ENCODE results near the gene TMEM106C. TPM values are rescaled to one million over a fixed set of nuclear protein-coding genes. Genes with fewer than 3 reads are reported as not detected.

Gene TMEM106C
- total and polyA plus RNA-seq, 2 of the 4 experiments (the other 2 are of a cell fraction) = 72.1 to 74.6 TPM

DNA sequence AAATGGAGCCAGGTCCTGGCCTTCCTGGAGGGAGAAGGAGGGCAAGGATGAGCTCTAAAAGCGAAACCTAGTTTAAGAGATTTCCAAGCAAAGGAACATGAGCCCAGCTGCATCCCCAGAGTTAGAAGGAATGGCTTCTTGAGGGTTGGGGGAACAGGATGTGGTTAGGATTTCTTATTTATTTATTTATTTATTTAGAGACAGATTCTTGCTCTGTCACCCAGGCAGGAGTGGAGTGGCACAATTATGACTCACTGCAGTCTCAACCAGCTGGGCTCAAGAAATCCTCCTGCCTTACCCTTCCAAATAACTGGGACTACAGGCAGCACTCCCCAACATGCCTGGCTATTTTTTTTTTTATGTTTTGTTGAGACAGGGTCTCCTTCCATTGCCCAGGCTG is 25.3 kb upstream of the TMEM106C start:
- WGBS, 2 experiments (ENCODE audit: extremely low coverage in 2 of 2, insufficient read length in 1 of 2) = 100% methylated on average over 1 of the region's 1 CpG; no CpG with 5 or more reads in 1 of the 2 experiments
- H3K9me1 ChIP-seq (ENCODE audit: insufficient read depth, low read length) = peaks cover 17% of the 10 kb centered on the region
- H3K56ac ChIP-seq (ENCODE audit: extremely low read depth, insufficient read depth, low read length) = no peak overlapping the region
- H3K27ac ChIP-seq (ENCODE audit: insufficient read depth, low read length) = no peak overlapping the region
- H3K4me1 ChIP-seq (ENCODE audit: control insufficient read depth, insufficient read depth, low read length) = peaks cover 8% of the 10 kb centered on the region
- CTCF ChIA-PET = interaction anchor here (0.6 to 1.2 kb wide), 3 partner anchors 8 to 33 kb away, joined by 3 to 5 read pairs (median 3); partner anchors contain the start of gene VDR
- H3K23ac ChIP-seq (ENCODE audit: low read depth, low read length) = no peak overlapping the region
- BruUV-seq (replicated peaks) = no TSS peak
- H2BK20ac ChIP-seq (ENCODE audit: low read depth, low read length) = 0 out of 2 replicates have a peak overlapping the region, but pooled peaks have one; percentile 27
- ATAC-seq (ENCODE audit: low read depth) = peak; percentile 19; the same call in 1 of the 2 replicates
- POLR2A ChIA-PET (ENCODE audit: unreplicated experiment) = interaction anchor here (0.6 kb wide), 1 partner anchor 1457 kb away, joined by 3 read pairs; no protein-coding TSS in a partner anchor
- no peak overlapping the region for H2AK9ac ChIP-seq (replicated peaks; ENCODE audit: low read depth, low read length, poor library complexity)
- no peak overlapping the region for H2AK5ac ChIP-seq (ENCODE audit: low read depth, low read length)
- DNase-seq = peak; percentile 56
- in situ Hi-C loops (cut with MboI; ENCODE audit: low sequenced_read_pairs) (no loop called here), intact Hi-C loops (cut with micrococcal nuclease) (no loop called here), dilution Hi-C loops (cut with HindIII; ENCODE audit: low sequenced_read_pairs, unreplicated experiment) (no loop called here)
- H3K27me3 ChIP-seq (ENCODE audit: control insufficient read depth, insufficient read depth, low read length) = peaks cover 10% of the 10 kb centered on the region
- H3K9ac ChIP-seq (ENCODE audit: low read depth, low read length) = no peak overlapping the region
- H2AFZ ChIP-seq (replicated peaks; ENCODE audit: low read length, poor library complexity) = no peak overlapping the region
- H4K20me1 ChIP-seq (ENCODE audit: insufficient read depth, low read length) = no peaks in the 10 kb centered on the region
- H3K9me3 ChIP-seq (ENCODE audit: control insufficient read depth, insufficient read depth, low read length) = no peaks in the 10 kb centered on the region
- H3K4me2 ChIP-seq (ENCODE audit: low read depth, low read length) = 0 out of 2 replicates have a peak overlapping the region, but pooled peaks have one; percentile 47
- H2BK15ac ChIP-seq (ENCODE audit: low read depth, low read length) = peak overlapping the region; percentile 31; the same call in 1 of the 3 replicates
- no peak overlapping the region for H3K4me3 ChIP-seq (ENCODE audit: insufficient read depth, low read depth, low read length)
- H2BK120ac ChIP-seq (ENCODE audit: low read depth, low read length) = peak overlapping the region; percentile 62
- no peak for TF ChIP-seq MXI1 (IDR thresholded peaks at IDR 0.05; ENCODE audit: borderline replicate concordance, low read depth, low read length)
- no peak for TF ChIP-seq CEBPB (IDR thresholded peaks at IDR 0.05; ENCODE audit: low read depth, low read length)
- no peak for TF ChIP-seq POLR2A (IDR thresholded peaks at IDR 0.05; ENCODE audit: low read depth, low read length)
- no peak for TF ChIP-seq FOS (IDR thresholded peaks at IDR 0.05; ENCODE audit: low read depth, low read length)
- TF ChIP-seq, protein P1, sequence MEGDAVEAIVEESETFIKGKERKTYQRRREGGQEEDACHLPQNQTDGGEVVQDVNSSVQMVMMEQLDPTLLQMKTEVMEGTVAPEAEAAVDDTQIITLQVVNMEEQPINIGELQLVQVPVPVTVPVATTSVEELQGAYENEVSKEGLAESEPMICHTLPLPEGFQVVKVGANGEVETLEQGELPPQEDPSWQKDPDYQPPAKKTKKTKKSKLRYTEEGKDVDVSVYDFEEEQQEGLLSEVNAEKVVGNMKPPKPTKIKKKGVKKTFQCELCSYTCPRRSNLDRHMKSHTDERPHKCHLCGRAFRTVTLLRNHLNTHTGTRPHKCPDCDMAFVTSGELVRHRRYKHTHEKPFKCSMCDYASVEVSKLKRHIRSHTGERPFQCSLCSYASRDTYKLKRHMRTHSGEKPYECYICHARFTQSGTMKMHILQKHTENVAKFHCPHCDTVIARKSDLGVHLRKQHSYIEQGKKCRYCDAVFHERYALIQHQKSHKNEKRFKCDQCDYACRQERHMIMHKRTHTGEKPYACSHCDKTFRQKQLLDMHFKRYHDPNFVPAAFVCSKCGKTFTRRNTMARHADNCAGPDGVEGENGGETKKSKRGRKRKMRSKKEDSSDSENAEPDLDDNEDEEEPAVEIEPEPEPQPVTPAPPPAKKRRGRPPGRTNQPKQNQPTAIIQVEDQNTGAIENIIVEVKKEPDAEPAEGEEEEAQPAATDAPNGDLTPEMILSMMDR (conservative IDR thresholded peaks at IDR 0.05; ENCODE audit: low read depth, low read length) = no peak
- TF ChIP-seq, protein P2, sequence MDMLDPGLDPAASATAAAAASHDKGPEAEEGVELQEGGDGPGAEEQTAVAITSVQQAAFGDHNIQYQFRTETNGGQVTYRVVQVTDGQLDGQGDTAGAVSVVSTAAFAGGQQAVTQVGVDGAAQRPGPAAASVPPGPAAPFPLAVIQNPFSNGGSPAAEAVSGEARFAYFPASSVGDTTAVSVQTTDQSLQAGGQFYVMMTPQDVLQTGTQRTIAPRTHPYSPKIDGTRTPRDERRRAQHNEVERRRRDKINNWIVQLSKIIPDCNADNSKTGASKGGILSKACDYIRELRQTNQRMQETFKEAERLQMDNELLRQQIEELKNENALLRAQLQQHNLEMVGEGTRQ (IDR thresholded peaks at IDR 0.05; ENCODE audit: low read depth, low read length) = no peak
- TF ChIP-seq BHLHE40 (IDR thresholded peaks at IDR 0.05; ENCODE audit: low read depth, low read length) = no peak
- TF ChIP-seq, protein P3, sequence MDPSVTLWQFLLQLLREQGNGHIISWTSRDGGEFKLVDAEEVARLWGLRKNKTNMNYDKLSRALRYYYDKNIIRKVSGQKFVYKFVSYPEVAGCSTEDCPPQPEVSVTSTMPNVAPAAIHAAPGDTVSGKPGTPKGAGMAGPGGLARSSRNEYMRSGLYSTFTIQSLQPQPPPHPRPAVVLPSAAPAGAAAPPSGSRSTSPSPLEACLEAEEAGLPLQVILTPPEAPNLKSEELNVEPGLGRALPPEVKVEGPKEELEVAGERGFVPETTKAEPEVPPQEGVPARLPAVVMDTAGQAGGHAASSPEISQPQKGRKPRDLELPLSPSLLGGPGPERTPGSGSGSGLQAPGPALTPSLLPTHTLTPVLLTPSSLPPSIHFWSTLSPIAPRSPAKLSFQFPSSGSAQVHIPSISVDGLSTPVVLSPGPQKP (IDR thresholded peaks at IDR 0.05; ENCODE audit: borderline replicate concordance, low read depth, low read length) = no peak
- TF ChIP-seq SMC3 (IDR thresholded peaks at IDR 0.05; ENCODE audit: low read depth, low read length) = no peak
- no peak for TF ChIP-seq RFX5 (IDR thresholded peaks at IDR 0.05; ENCODE audit: low read depth, low read length)
- no peak for TF ChIP-seq CHD1 (IDR thresholded peaks at IDR 0.05; ENCODE audit: low read depth, low read length)
- no peak for TF ChIP-seq RCOR1 (IDR thresholded peaks at IDR 0.05; ENCODE audit: insufficient replicate concordance, low read length)
- TF ChIP-seq MAFK (IDR thresholded peaks at IDR 0.05; ENCODE audit: low read depth, low read length) = no peak
- TF ChIP-seq RAD21 (IDR thresholded peaks at IDR 0.05; ENCODE audit: low read length) = no peak
- no peak for TF ChIP-seq NFE2L2 (IDR thresholded peaks at IDR 0.05; ENCODE audit: low read depth, low read length)
- no peak for TF ChIP-seq MAZ (IDR thresholded peaks at IDR 0.05; ENCODE audit: borderline replicate concordance, low read depth, low read length)
- H4K8ac ChIP-seq (ENCODE audit: low read depth in 2 of 2, low read length in 2 of 2) = peak overlapping the region in 1 of 2 experiments; percentile 44; a peak in 1 of 4 replicates
- H3K79me1 ChIP-seq (ENCODE audit: low read depth in 1 of 2, low read length in 2 of 2) = no peaks in the 10 kb centered on the region
- H3K18ac ChIP-seq (ENCODE audit: low read depth, low read length) = no peak overlapping the region; the same call in 1 of the 2 replicates
- 0 out of 2 replicates have a peak overlapping the region, but pooled peaks have one; percentile 42 for H3K14ac ChIP-seq (replicated peaks; ENCODE audit: low read depth, low read length)
- no peak overlapping the region for H4K91ac ChIP-seq (ENCODE audit: insufficient read depth, low read depth, low read length)
- no peaks in the 10 kb centered on the region for H3K36me3 ChIP-seq (ENCODE audit: control insufficient read depth, insufficient read depth, low read length)
- H4K5ac ChIP-seq (ENCODE audit: low read depth, low read length) = no peak overlapping the region
- peak overlapping the region; percentile 34; the same call in 1 of the 2 replicates for H3K4ac ChIP-seq (ENCODE audit: low read depth, low read length)
- no peak overlapping the region for H2BK5ac ChIP-seq (ENCODE audit: low read depth, low read length, poor library complexity, severe bottlenecking)

Measured in IMR-90 (cell line).